Measurements from ENCODE around the gene GPR61.

The GPR61 gene

GRCh38 chr1:109531826-109532364, 7.8 kb upstream of the GPR61 start:
- Histone ChIP-seq H3K4me3 (peak overlapping the region in 1 of 7 experiments; percentile 25), H3K27ac (peak overlapping the region in 2 of 21 experiments; percentile 60 to 82)

GRCh38 chr1:109532365-109533136, 7.1 kb upstream of the GPR61 start:
- Histone ChIP-seq H3K27ac (peak overlapping the region in 15 of 21 experiments; percentile 4 to 82 (median 55)), H3K4me3 (peak overlapping the region in 3 of 7 experiments; percentile 5 to 25 (median 11))

- Histone ChIP-seq H3K27ac (no peak overlapping the region), H3K4me3 (no peak overlapping the region)
Measured at GRCh38 chr1:109534307-109534858, 5.3 kb upstream of the GPR61 start.

- H3K4me3 ChIP-seq, result no peak overlapping the region
Measured at GRCh38 chr1:109535481-109535880, 4.2 kb upstream of the GPR61 start.

GRCh38 chr1:109535971-109536491, 3.6 kb upstream of the GPR61 start:
- no peak overlapping the region for H3K27ac ChIP-seq
- no peak overlapping the region for H3K4me3 ChIP-seq

More at GRCh38 chr1:109535481-109535880, 4.2 kb upstream of the GPR61 start:
- no peak overlapping the region for H3K27ac ChIP-seq

- H3K27ac ChIP-seq, result no peak overlapping the region
- H3K4me3 ChIP-seq, result no peak overlapping the region
Measured at GRCh38 chr1:109537450-109538178, 2.1 kb upstream of the GPR61 start.

GRCh38 chr1:109538827-109539555, 681 bp upstream of the GPR61 start:
- no peak overlapping the region for H3K4me3 ChIP-seq
- no peak overlapping the region for H3K27ac ChIP-seq

- no peak overlapping the region for H3K27ac ChIP-seq
- no peak overlapping the region for H3K4me3 ChIP-seq
Measured at GRCh38 chr1:109541102-109541501, 1.4 kb downstream of the GPR61 start.

GRCh38 chr1:109542657-109543056, 3.0 kb downstream of the GPR61 start:
- Histone ChIP-seq H3K4me3 (no peak overlapping the region), H3K27ac (no peak overlapping the region)

GRCh38 chr1:109543283-109543987, 3.8 kb downstream of the GPR61 start:
- Histone ChIP-seq H3K4me3 (no peak overlapping the region), H3K27ac (no peak overlapping the region)

GRCh38 chr1:109543988-109544735, 4.5 kb downstream of the GPR61 start:
- Histone ChIP-seq H3K27ac (no peak overlapping the region), H3K4me3 (no peak overlapping the region)

GRCh38 chr1:109546311-109547109, 6.8 kb downstream of the GPR61 start:
- H3K27ac ChIP-seq, result peak overlapping the region; percentile 2 to 98 (median 96)
- H3K4me3 ChIP-seq, result peak overlapping the region; percentile 57 to 89 (median 87)

GRCh38 chr1:109547463-109548320, 8.0 kb downstream of the GPR61 start:
- Histone ChIP-seq H3K4me3 (peak overlapping the region; percentile 57 to 89 (median 87)), H3K27ac (peak overlapping the region; percentile 74 to 98 (median 96))

- peak within 1 kb of the TSS; percentile 57 to 89 (median 87) for H3K4me3 ChIP-seq
- peak within 1 kb of the TSS; percentile 84 to 98 (median 96) for H3K27ac ChIP-seq
Measured at GRCh38 chr1:109548321-109549267, 8.9 kb downstream of the GPR61 start, which contains the start of gene GNAI3. TSS of gene GNAI3 (plus strand) at chr1:109548615. CDS start at chr1:109548721, 106 bp downstream.

- Histone ChIP-seq H3K27ac (peak overlapping the region in 1 of 21 experiments; percentile 7), H3K4me3 (no peak overlapping the region)
Measured at GRCh38 chr1:109556563-109556962, 16.9 kb downstream of the GPR61 start.

Data from skin epidermis (tissue), 12 donors.